Ovary (tissue), 9 donors: ENCODE data around the gene STT3B. TPM values are rescaled to one million over a fixed set of nuclear protein-coding genes. Genes with fewer than 3 reads are reported as not detected.

ENCODE experiments used
- DNase-seq, 5 donors: peaks; one replicate each; pipeline ENCODE4 v3.0.0-alpha.2; 2019 to 2020
- H3K27ac ChIP-seq, 2 donors: fragments of 200-600 bp; one replicate each; pipeline versions ENCODE4 v1.5.1 to v1.8.0; 2019 to 2022
- H3K27me3 ChIP-seq: fragments of 200-600 bp; one replicate; pipeline ENCODE4 v1.8.0; 2022
- H3K36me3 ChIP-seq: fragments of 200-600 bp; sonication (generic); one replicate; pipeline ENCODE4 v1.5.1; 2019
- H3K4me1 ChIP-seq: one replicate; pipeline ENCODE4 v1.8.1; 2013; ENCODE audit warnings: mild to moderate bottlenecking, moderate library complexity; ENCODE audit not compliant: insufficient read depth
- H3K4me3 ChIP-seq: fragments of 200-600 bp; sonication (generic); one replicate; pipeline ENCODE4 v1.5.1; 2017
- H3K9me3 ChIP-seq, 2 donors: fragments of 200-600 bp in 1 of 2; sonication (generic) in 1 of 2; one replicate each; pipeline versions ENCODE4 v1.5.1 to v1.8.1; 2013 to 2019; ENCODE audit warnings: mild to moderate bottlenecking in 1 of 2, moderate library complexity in 1 of 2
- EP300 ChIP-seq: sonication (generic); formaldehyde crosslinking; IDR thresholded peaks from one replicate; pipeline ENCODE4 v1.6.1; 2017; ENCODE audit warnings: antibody characterized with exemption
- POLR2A ChIP-seq: fragments of 450-650 bp; IDR thresholded peaks from one replicate; pipeline ENCODE4 v1.6.1; 2017; ENCODE audit warnings: antibody characterized with exemption, mild to moderate bottlenecking, moderate library complexity
- WGBS, 3 donors: extraction: QIAGEN DNeasy Blood & Tissue Kit in 1 of 3; methylation state at CpG; one replicate each; pipeline versions ENCODE4 v1.1.5 to v1.1.7; 2013 to 2017; 5-methylcytosine and 5-hydroxymethylcytosine counted together
- intact Hi-C, 4 donors: fragments of 100-400 bp; cut with DNase I; formaldehyde crosslinking; loops; one replicate each; pipeline versions ENCODE4 v1.11.0 to v1.15.1; 2022 to 2023
- polyA plus RNA-seq, 2 donors: library from polyadenylated mRNA; stranded (reverse); fragments of 200-250 nt in 1 of 2; fragments of 350-450 nt in 1 of 2; fragmentation: Illumina TruSeq in 1 of 2; extraction: RNeasy Lipid Tissue Mini Kit (QIAGEN cat#74804) in 1 of 2; gene quantifications; one replicate each; pipeline ENCODE4 v1.2.3, GENCODE V29; 2013 to 2014
- total RNA-seq, 7 donors: library from RNA; depleted of rRNA in 2 of 7; stranded (reverse); fragments of >200 nt in 2 of 7; fragmentation: NEBNext Ultra II Directional in 3 of 7; extraction: Animal tissue kit (Norgen Biotek cat#: 25700) in 3 of 7; gene quantifications; one replicate each; pipeline versions ENCODE4 v1.1.0 to v1.2.4, GENCODE V29; 2016 to 2023
- TF ChIP-seq, protein P1 (sequence below), 3 donors: fragments of 450-650 bp in 2 of 3; fragments of 200-600 bp in 1 of 3; IDR thresholded peaks; one replicate each; pipeline versions ENCODE4 v1.5.1 to v1.8.0; 2016 to 2022; ENCODE audit warnings: antibody characterized with exemption in 3 of 3, mild to moderate bottlenecking in 1 of 3
- donor health status: DM: no; HTN: no; CAD: no; lungs with moderate emphysema.
- donor health status: DM: no; HTN: no; CAD: no.
- donor health status: Bipolar disorder and iron deficiency.
- donor health status: DM: yes; HTN: yes; CAD: no.
- donor health status: DM: no; HTN: no; CAD: no.
- donor health status: DM: yes; HTN: yes; CAD: no.

Gene STT3B
- total and polyA plus RNA-seq, 9 donors, result 79.8 to 233 (median 137) TPM

GRCh38 chr3:31670136-31670535, 137.4 kb downstream of the STT3B start:
- Histone ChIP-seq H3K4me1 (no peaks in the 10 kb centered on the region), H3K4me3 (no peak overlapping the region), H3K36me3 (no peaks in the 10 kb centered on the region), H3K27ac (no peak overlapping the region), H3K27me3 (no peaks in the 10 kb centered on the region), H3K9me3 (no peaks in the 10 kb centered on the region)
- 32 to 56% (median 35%) methylated on average over 1 of the region's 1 CpG for WGBS, 3 donors
- no peak for DNase-seq
- TF ChIP-seq POLR2A (no peak), EP300 (no peak)
- TF ChIP-seq, protein P1, sequence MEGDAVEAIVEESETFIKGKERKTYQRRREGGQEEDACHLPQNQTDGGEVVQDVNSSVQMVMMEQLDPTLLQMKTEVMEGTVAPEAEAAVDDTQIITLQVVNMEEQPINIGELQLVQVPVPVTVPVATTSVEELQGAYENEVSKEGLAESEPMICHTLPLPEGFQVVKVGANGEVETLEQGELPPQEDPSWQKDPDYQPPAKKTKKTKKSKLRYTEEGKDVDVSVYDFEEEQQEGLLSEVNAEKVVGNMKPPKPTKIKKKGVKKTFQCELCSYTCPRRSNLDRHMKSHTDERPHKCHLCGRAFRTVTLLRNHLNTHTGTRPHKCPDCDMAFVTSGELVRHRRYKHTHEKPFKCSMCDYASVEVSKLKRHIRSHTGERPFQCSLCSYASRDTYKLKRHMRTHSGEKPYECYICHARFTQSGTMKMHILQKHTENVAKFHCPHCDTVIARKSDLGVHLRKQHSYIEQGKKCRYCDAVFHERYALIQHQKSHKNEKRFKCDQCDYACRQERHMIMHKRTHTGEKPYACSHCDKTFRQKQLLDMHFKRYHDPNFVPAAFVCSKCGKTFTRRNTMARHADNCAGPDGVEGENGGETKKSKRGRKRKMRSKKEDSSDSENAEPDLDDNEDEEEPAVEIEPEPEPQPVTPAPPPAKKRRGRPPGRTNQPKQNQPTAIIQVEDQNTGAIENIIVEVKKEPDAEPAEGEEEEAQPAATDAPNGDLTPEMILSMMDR (IDR thresholded peaks at IDR 0.05), result no peak
- intact Hi-C loops, result no loop called here

DNA sequence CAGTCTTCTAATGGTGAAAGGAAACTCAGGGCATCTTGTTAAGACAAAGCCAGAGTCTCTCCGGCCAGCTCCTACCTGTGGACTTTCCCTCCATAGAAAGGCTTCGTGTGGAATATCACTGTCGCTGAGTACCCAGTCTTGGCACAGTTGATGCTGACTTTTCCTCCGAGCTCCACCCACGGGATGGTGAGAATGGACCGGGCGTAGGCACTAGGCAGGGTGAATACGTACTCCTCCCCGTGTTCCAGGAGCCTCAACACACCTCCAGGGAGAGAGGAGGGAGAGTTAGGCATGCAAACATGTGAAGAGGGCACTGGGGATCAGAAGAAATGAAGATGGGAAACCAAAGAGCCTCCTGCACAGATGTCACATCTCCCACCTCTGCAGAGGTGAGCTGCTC, 138.0 kb downstream of the STT3B start:
- H3K27ac ChIP-seq, result no peak overlapping the region
- H3K4me1 ChIP-seq, result no peaks in the 10 kb centered on the region
- 83 to 91% (median 89%) methylated on average over 9 of the region's 9 CpGs for WGBS, 3 donors
- H3K4me3 ChIP-seq, result no peak overlapping the region
- no peaks in the 10 kb centered on the region for H3K27me3 ChIP-seq
- no peaks in the 10 kb centered on the region for H3K36me3 ChIP-seq
- H3K9me3 ChIP-seq, result no peaks in the 10 kb centered on the region
- intact Hi-C loops, result no loop called here
- no peak for TF ChIP-seq EP300
- TF ChIP-seq, protein P1 (IDR thresholded peaks at IDR 0.05), result no peak
- TF ChIP-seq POLR2A, result no peak
- DNase-seq, result no peak

GRCh38 chr3:31671451-31671850, 138.7 kb downstream of the STT3B start:
- H3K4me1 ChIP-seq, result no peaks in the 10 kb centered on the region
- no peak overlapping the region for H3K27ac ChIP-seq
- WGBS, 3 donors, result 78 to 93% (median 82%) methylated on average over 2 of the region's 2 CpGs
- intact Hi-C loops, result no loop called here
- H3K9me3 ChIP-seq, result no peaks in the 10 kb centered on the region
- H3K36me3 ChIP-seq, result no peaks in the 10 kb centered on the region
- H3K4me3 ChIP-seq, result no peak overlapping the region
- no peak for DNase-seq
- TF ChIP-seq, protein P1 (IDR thresholded peaks at IDR 0.05), result no peak
- TF ChIP-seq POLR2A (no peak), EP300 (no peak)
- H3K27me3 ChIP-seq, result no peaks in the 10 kb centered on the region

- H3K4me3 ChIP-seq, result no peak overlapping the region
- H3K9me3 ChIP-seq, result no peaks in the 10 kb centered on the region
- H3K27me3 ChIP-seq, result no peaks in the 10 kb centered on the region
- no peak for DNase-seq
- WGBS, 3 donors, result 6 to 13% (median 11%) methylated on average over 6 of the region's 6 CpGs
- TF ChIP-seq, protein P1 (IDR thresholded peaks at IDR 0.05), result no peak
- H3K4me1 ChIP-seq, result no peaks in the 10 kb centered on the region
- H3K36me3 ChIP-seq, result no peaks in the 10 kb centered on the region
- no peak overlapping the region for H3K27ac ChIP-seq
- intact Hi-C loops, result no loop called here
Measured at GRCh38 chr3:31671976-31672375, 139.3 kb downstream of the STT3B start.

DNA sequence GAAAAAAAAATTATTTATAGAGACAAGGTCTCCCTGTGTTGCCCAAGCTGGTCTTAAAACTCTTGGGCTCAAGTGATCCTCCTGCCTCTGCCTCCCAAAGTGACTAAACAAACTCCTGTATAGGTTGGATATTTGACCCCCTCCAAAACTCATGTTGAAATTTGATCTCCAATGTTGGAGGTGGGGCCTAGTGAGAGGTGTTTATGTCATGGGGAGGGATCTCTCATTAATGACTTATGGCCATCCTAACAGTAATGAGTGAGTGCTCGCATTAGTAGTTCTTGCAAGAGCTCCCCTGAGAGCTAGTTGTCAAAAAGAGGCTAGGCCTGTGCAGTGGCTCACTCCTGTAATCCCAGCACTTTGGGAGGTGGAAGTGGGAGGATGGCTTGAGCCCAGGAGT, 141.2 kb downstream of the STT3B start:
- Histone ChIP-seq H3K4me1 (no peaks in the 10 kb centered on the region), H3K9me3 (no peaks in the 10 kb centered on the region), H3K36me3 (no peaks in the 10 kb centered on the region), H3K4me3 (no peak overlapping the region), H3K27me3 (no peaks in the 10 kb centered on the region), H3K27ac (no peak overlapping the region)
- DNase-seq, result no peak
- 96 to 100% (median 97%) methylated on average over 1 of the region's 1 CpG for WGBS, 3 donors
- no peak for TF ChIP-seq POLR2A
- intact Hi-C loops, result no loop called here
